Measurements from ENCODE around the gene KANSL3. TPM values are rescaled to one million over a fixed set of nuclear protein-coding genes. Genes with fewer than 3 reads are reported as not detected.
A peak's percentile ranks its signal among the peaks of the same experiment; 100 is the strongest.

KANSL3 gene
- total RNA-seq, 1 donor, result 50.3 TPM

GRCh38 chr2:96633641-96634040 is 4.5 kb downstream of the KANSL3 start:
- Histone ChIP-seq H3K79me2 (ENCODE audit: insufficient read depth, low read length) (peaks cover 61% of the 10 kb centered on the region), H3K4me3 (ENCODE audit: insufficient read depth, low read length) (no peak overlapping the region), H3K9me3 (ENCODE audit: low read depth, low read length) (no peaks in the 10 kb centered on the region), H3K4me1 (ENCODE audit: insufficient read depth, low read length) (peaks cover 32% of the 10 kb centered on the region), H3K27ac (ENCODE audit: low read depth, low read length) (no peak overlapping the region), H3K36me3 (ENCODE audit: insufficient read depth, low read length) (peaks cover 35% of the 10 kb centered on the region), H4K20me1 (ENCODE audit: insufficient read depth, low read length) (peaks cover 11% of the 10 kb centered on the region), H3K27me3 (ENCODE audit: insufficient read depth, low read length) (no peaks in the 10 kb centered on the region), H3K4me2 (ENCODE audit: insufficient read depth, low read length) (no peak overlapping the region), H2AFZ (ENCODE audit: low read length) (no peak overlapping the region)
- no peak for DNase-seq (ENCODE audit: insufficient read length, low spot score, missing footprints)
- TF ChIP-seq CTCF (IDR thresholded peaks at IDR 0.05; ENCODE audit: extremely low read depth, low read depth, low read length), result no peak

- peaks cover 11% of the 10 kb centered on the region for H4K20me1 ChIP-seq (ENCODE audit: insufficient read depth, low read length)
- no peak overlapping the region for H3K4me3 ChIP-seq (ENCODE audit: insufficient read depth, low read length)
- no peak overlapping the region for H2AFZ ChIP-seq (ENCODE audit: low read length)
- H3K36me3 ChIP-seq (ENCODE audit: insufficient read depth, low read length), result peaks cover 42% of the 10 kb centered on the region
- H3K4me1 ChIP-seq (ENCODE audit: insufficient read depth, low read length), result peaks cover 23% of the 10 kb centered on the region
- peak overlapping the region; percentile 4 for H3K4me2 ChIP-seq (ENCODE audit: insufficient read depth, low read length)
- no peak for TF ChIP-seq CTCF (IDR thresholded peaks at IDR 0.05; ENCODE audit: extremely low read depth, low read depth, low read length)
- H3K27ac ChIP-seq (ENCODE audit: low read depth, low read length), result peak overlapping the region; percentile 1
- no peaks in the 10 kb centered on the region for H3K27me3 ChIP-seq (ENCODE audit: insufficient read depth, low read length)
- H3K79me2 ChIP-seq (ENCODE audit: insufficient read depth, low read length), result peaks cover 63% of the 10 kb centered on the region
- DNase-seq (ENCODE audit: insufficient read length, low spot score, missing footprints), result no peak
- H3K9me3 ChIP-seq (ENCODE audit: low read depth, low read length), result no peaks in the 10 kb centered on the region
Observed at GRCh38 chr2:96631804-96632435, 6.2 kb downstream of the KANSL3 start.

GRCh38 chr2:96626553-96626942 is 11.6 kb downstream of the KANSL3 start:
- peak overlapping the region; percentile 72 for H3K27ac ChIP-seq (ENCODE audit: low read depth, low read length)
- peaks cover 52% of the 10 kb centered on the region for H3K79me2 ChIP-seq (ENCODE audit: insufficient read depth, low read length)
- peaks cover 19% of the 10 kb centered on the region for H3K4me1 ChIP-seq (ENCODE audit: insufficient read depth, low read length)
- H4K20me1 ChIP-seq (ENCODE audit: insufficient read depth, low read length), result peaks cover 11% of the 10 kb centered on the region
- no peak for DNase-seq (ENCODE audit: insufficient read length, low spot score, missing footprints)
- no peaks in the 10 kb centered on the region for H3K9me3 ChIP-seq (ENCODE audit: low read depth, low read length)
- TF ChIP-seq CTCF (IDR thresholded peaks at IDR 0.05; ENCODE audit: extremely low read depth, low read depth, low read length), result no peak
- H3K4me3 ChIP-seq (ENCODE audit: insufficient read depth, low read length), result no peak overlapping the region
- H3K36me3 ChIP-seq (ENCODE audit: insufficient read depth, low read length), result peaks cover 37% of the 10 kb centered on the region
- no peak overlapping the region for H2AFZ ChIP-seq (ENCODE audit: low read length)
- peak overlapping the region; percentile 52 for H3K4me2 ChIP-seq (ENCODE audit: insufficient read depth, low read length)
- no peaks in the 10 kb centered on the region for H3K27me3 ChIP-seq (ENCODE audit: insufficient read depth, low read length)

GRCh38 chr2:96625571-96626552 is 12.2 kb downstream of the KANSL3 start:
- peaks cover 19% of the 10 kb centered on the region for H3K4me1 ChIP-seq (ENCODE audit: insufficient read depth, low read length)
- peak overlapping the region; percentile 11 for H3K4me3 ChIP-seq (ENCODE audit: insufficient read depth, low read length)
- no peak for TF ChIP-seq CTCF (IDR thresholded peaks at IDR 0.05; ENCODE audit: extremely low read depth, low read depth, low read length)
- no peaks in the 10 kb centered on the region for H3K27me3 ChIP-seq (ENCODE audit: insufficient read depth, low read length)
- H4K20me1 ChIP-seq (ENCODE audit: insufficient read depth, low read length), result peaks cover 5% of the 10 kb centered on the region
- DNase-seq (ENCODE audit: insufficient read length, low spot score, missing footprints), result no peak
- H3K79me2 ChIP-seq (ENCODE audit: insufficient read depth, low read length), result peaks cover 48% of the 10 kb centered on the region
- H3K36me3 ChIP-seq (ENCODE audit: insufficient read depth, low read length), result peaks cover 30% of the 10 kb centered on the region
- H2AFZ ChIP-seq (ENCODE audit: low read length), result no peak overlapping the region
- H3K9me3 ChIP-seq (ENCODE audit: low read depth, low read length), result no peaks in the 10 kb centered on the region
- H3K27ac ChIP-seq (ENCODE audit: low read depth, low read length), result peak overlapping the region; percentile 72
- peak overlapping the region; percentile 52 for H3K4me2 ChIP-seq (ENCODE audit: insufficient read depth, low read length)

All from osteoblast (primary cell).